Cerebellar cortex (tissue), 1 donor: ENCODE results near the gene ERCC6L.
"Not testable (repeated sequence)": the region's sequence is repeated elsewhere in the genome, so short reads cannot be mapped to it uniquely, and the experiment has no call there.

Experiments used
- DNase-seq: peaks from one replicate; pipeline ENCODE4 v3.0.0-alpha.2; 2015; ENCODE audit warnings: low spot score

The ERCC6L gene

DNA sequence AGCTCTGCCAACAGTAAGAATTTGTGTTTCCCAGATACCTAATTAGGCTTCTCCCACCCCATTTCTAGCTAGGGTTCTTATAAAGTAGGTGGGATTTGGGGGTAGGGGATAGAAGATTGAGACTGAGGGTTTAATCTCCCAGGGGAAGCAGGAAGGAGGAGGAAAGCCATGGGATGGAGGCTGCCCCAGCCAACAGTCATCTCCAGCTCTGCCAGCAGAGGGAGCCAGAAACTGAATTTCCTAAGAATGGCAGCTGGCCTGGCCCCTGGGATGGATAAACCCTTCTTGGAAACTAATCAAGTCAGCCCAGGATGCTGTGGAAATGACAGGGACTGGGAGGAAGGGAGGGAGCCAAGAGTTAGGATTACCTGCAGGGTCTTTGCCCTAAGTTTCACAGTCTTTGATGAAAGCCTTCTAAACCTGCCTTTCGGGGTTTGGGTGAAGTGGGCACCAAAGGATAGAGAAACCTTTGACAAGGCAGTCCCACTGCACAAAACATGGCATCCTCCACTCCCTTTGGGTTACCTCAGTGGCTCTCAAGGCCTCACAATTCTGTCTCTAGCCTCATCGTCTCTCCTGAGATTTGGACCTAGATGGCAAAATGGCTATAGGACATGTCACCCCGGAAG, 6.7 kb upstream of the ERCC6L start:
- DNase-seq, result no peak

DNA sequence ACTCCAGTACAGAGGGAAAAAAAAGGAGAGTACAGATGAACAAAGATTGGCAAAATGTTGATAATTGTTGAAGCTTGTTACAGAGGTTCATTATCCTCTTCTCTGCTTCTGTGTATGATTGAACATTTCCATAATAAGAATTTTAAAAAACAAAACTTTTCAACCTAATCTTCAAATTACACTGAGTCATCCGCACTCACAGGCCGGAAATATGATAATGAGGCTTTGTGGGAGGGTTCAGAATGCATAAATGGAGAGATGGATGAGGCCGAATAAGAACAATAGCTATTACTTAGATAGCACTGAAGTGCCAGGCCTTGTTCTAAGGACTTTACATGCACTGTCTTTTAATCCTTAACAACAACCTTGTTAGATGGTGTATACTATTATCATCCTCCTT, 4.6 kb upstream of the ERCC6L start:
- DNase-seq, result no peak

DNA sequence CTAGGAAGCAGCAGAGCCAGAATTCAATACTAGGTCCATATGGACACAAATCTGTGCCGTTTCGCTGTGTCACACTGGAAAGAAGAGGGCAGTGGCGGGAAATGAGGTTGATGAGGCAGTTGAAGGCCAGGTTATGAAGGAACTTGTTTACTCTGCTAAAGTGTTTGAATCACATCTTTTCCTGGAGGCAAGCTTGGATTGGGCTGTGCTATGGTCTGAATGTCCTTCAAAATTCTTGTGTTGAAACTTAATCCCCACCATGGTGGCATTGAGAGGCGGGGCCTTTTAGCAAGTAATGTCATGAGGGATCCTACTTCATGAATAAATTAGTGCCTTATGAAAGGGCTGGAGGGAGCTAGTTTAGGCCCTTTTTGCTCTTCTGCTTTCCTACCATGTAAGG, 2.1 kb upstream of the ERCC6L start:
- no peak for DNase-seq

DNA sequence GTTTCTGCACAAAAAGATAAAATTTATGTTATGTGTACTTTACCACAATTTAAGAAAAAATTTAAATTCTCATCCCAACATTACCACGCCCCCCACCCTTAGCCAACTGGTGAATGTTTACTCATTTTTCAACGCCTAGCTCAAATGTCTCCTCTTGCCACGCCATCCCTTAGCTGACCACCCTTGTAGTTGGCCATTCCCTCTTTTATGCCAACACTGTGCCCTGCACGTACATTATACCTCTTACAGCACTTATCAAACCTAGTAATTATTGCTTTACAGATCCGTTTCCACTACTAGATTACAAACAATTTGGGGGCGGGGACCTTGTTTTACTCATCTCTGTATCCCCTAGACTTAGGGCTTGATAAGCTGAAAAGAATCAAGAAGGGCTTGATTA, 644 bp downstream of the ERCC6L start:
- DNase-seq, result no peak

DNA sequence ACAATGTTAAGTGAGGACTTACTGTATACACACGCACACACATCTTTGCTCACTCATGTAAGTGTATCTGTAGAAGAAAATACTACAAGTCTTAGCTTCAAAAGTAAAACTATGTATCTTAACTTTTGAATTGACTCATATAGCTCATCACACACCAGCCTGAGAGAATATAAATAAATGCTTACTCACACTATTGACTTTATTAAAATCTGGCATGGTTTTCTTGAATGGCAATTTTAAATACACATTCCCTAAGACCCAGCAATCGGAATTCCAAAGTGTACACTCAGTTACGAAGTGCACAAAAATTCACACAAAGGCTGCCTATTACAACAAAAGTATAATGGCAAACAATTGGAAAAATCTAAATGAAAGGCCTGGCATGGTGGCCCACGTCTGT, 2.0 kb downstream of the ERCC6L start:
- DNase-seq, result no peak

DNA sequence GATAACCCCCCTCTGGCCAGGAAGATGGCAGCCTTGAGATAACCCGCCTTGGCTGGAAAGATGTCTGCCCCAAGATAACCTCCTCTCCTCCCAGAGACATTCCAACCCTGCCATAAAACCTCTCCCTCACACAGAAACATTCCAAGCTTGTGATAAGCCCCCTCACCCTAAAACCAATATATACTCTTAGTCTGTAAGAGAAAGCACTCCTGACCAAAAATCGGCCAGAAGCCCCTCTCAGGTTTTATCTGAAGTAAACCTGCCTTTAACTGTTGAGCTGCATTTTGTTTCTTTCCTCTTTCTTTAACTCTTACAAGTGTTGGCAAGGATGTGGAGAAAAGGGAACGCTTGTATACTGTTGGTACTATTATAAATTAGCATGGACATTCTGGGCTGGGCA, 8.5 kb downstream of the ERCC6L start:
- DNase-seq, result no peak

DNA sequence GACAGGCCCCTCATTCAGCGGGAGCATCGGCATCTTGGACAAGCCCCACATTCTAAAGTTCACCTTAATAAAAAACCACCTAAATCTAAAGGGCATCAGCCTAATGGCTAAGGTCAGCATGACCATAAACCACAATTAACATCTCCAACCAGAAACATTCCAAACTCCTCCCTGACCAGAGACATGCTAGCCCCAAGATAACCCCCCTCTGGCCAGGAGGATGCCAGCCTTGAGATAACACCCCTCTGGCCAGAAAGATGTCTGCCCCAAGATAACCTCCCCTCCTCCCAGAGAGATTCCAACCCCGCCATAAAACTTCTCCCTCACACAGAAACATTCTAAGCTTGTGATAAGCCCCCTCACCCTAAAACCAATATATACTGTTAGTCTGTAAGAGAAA, 18.5 kb downstream of the ERCC6L start:
- not testable (repeated sequence) for DNase-seq

DNA sequence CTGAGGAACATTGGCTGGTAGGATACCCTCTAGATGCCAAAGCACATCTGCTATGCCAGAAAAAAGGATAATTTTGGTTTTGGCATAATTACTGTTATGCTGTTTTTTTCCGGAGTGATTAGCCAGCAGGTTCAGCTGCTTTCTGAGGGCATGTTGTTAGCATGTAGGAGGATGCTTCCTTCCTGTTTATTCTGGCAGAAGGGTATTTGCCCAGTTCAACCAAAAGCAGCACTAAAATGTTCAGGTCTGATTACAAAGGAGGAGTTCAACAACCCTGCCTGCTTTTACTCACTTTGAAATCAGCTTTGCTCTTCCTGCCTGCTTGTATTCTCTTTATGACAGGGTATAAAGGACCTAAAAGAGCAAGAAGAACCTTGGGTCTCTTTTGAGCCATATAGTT, 21.9 kb downstream of the ERCC6L start:
- DNase-seq, result no peak

DNA sequence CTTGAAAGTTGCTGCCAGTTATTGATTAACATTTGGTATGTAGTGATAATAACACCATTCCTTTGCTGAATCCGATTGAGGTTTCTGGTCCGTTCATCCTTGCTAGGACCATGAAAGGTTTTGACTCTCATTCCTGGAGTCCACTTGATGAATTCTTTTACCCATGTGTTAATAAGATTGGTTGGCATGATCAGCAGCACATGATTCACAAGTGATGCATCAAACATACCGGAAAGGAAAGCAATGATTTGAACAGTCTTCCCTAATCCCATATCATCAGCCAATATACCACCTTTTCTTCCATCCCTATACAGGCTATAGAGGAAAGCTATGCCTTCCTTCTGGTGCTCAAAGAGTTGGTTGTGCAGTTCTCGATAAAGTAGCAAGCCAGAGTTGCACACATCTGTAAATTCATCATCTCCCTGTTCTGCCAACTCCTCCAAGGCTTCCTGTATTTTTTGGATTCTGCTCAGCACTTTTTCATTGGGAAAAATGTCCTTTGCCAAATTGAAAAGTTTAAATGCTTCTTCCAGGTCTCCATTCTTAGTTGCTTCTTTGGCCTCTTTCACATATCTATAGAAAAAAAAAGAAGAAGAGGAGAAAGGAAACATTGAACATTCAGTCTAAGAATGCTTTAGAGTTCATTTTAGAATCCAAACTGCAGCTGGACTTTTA, 30.6 kb downstream of the ERCC6L start:
- DNase-seq, result no peak

DNA sequence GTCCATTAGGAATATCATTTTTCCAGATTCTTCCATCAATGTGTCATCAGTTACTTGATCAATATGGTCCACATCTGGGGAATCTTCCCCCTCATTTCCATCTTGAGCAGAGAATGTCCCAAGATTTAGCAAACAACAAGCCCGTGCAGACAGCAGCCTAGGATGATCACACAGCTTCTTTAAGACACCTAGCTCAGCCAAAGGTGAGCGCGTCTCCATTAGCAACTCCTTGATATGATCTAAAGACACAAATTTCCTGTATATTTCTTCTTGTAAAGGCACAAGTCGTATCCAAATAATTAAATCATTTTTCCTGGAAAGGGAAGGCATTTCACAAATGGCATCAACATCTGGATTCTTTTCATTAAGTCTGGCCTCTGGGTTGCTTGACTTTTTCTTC, 31.5 kb downstream of the ERCC6L start:
- no peak for DNase-seq

DNA sequence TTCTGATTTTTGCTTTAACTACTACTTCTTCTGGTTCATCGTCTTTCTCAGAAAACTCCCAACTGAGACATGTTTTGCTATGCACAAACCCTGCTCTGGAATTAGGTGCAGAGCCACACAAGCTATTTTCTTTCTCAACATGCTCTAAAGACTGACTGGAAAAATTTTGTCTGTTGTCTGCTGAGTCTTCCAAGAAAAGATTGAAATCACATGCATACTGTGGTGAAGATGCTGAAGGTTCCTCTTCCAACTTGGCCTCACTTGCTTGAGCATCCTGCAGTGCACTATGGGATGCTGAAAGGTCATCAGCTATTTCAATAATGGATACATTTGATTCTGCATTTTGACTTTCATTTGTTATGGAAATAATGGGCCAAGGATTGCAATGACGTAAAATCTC, 33.1 kb downstream of the ERCC6L start:
- no peak for DNase-seq

DNA sequence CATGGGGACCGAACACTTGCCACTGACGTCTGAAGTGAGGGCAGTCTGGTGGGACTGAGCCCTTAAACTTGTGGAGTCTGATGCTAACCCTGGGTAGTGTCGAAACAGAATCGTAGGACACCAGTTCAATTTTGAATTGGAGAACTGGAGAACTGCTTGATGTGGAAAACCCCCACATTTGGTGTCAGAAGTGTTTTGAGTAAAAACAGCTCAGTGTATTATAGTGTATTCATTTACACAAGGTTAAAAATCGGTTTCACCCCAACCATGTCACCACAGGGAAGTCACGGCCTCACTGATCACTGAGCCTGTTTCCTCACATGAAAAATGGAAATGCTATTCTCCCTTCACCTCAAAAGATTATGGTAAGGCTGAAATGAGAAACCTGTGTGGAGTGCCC, 35.4 kb downstream of the ERCC6L start:
- DNase-seq, result no peak

DNA sequence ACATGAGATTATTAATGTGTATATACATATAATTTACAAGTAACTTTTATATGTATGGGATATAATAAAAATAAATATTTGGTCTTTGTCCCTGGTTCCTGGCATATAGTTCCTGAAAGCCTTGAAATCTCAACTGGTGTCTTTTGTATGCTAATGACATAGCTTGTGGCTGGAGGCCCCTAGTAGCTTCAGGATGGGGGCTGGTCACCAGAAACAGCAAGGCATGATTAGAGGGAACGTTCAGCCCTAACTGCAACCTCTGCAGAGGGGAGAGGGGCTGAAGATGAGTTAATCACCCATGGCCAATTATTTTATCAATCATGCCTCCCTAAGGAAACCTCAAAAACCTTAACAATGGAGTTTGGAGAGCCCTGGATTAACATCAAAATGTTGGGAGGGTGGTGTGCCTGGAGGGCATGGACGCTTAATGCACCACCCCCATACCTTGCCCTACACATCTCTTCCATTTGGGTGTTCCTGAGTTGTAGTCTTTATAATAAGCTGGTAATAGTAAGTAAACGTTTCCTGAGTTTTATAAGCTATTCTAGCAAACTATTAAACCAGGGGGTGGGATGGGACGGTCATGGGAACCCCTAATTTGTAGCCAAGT, 35.9 kb downstream of the ERCC6L start:
- DNase-seq, result no peak

DNA sequence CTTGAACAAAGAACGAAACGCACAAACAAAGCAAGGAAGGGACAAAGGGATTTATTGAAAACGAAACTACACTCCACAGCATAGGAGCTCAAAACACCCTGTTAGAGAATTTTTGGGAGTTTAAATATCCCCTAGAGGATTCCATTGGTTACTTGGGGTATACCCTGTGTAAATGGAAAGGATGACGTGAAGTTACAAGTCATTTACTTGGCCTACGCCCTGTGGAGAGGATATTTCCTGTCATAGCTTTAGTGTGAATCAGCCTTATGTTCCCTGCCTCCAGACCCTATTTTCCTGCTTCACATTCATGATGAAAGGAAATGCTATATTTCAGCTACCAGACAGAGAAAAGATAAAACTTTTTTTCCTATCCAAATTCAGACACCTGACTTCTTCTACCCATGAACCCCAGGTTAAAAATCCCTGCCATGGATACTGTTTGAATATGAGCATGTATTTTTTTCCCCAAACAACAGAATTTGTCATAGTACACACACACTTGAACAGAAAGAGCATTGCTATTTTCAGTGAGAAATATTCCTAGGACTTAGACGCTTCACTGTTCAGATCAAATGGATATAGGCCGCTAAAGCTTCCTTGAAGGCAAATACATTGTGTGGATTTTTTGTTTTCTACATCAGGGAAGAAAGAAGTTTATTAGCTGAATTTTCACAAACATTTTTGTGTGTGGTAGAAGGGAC, 36.8 kb downstream of the ERCC6L start:
- no peak for DNase-seq

DNA sequence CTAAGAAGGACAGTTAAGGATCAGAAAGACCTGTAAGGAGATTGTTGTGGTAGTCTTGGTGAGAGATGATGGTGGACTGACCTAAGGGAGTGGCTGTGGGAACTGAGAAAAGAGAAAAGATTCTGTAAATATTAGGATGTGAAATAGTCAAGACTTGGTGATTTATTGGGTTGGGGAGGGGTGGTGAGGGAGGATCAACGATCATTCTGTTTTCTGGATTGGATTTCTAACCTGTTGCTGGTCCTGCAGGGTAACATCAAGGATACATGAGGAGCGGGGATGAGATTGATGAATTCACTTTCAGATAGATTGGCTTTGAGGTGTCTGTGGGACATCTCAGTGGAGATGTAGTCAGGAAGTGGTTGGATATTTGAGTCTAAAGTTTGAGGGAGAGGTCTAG, 55.9 kb downstream of the ERCC6L start:
- no peak for DNase-seq

DNA sequence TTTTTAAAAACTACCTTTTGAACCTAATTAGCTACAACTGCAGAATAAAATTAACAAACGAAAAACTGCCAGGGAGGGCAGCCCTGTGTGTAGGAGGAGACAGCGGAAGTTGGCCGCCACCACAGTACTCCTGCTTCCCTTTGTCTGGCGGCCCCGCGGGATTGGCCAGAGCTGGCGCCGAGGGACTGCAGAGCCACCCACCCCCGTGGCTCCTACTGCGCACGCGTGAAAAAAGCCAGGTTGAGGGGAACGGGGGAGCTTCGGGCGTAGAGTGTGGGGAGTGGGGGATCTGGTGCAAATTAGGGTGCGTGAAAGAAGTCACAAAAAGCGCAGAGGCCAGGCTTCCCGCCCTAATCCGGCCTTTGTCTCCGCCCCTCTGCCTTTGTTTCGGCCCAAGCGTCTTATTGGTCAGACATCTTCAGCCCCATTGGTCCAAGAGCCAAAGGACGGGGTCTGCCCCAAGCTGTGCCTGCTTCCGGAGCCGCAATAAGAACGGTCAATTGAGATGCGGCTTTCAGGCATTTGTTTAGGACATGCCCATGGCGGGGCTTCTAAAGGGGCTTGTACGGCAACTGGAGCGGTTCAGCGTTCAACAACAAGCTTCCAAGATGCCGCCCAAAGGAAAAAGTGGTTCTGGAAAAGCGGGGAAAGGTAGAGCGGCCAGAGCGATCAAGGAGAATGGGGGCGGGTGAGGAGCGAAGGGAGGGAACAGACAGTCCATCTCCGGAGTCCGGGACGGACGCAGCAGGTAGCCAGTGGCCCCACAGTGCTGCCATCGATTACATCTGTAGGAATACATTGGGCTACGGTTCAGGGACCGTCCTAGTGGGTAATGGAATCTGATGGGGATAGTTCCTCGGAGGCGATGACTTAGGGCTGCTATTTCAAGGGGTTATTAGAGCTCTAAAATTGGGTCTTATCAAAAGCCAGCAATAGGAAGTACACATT, 57.4 kb downstream of the ERCC6L start, which contains the start of gene PIN4:
TSS of gene PIN4 (plus strand) at position 580 of the 948 bp plus-strand sequence. CDS start at position 609, 29 bp downstream.
- DNase-seq, result peak; percentile 98

DNA sequence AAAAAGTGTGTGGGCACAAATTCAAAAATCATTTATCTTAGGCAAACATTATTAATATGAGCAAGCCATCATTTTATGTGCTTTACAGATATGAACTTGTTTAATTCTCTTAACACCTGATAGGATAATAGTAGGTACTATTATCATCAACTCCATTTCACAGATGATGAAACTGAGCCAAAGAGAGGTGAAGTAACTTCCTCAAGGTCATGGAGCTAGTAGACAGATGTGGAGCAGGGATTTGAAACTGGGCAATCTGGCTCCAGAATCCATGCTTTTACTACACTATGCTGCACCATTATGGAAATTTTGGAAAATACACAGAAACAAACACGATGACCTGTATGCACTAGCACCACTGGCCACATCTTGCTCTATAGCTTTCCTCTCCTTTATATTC, 58.3 kb downstream of the ERCC6L start:
- no peak for DNase-seq

DNA sequence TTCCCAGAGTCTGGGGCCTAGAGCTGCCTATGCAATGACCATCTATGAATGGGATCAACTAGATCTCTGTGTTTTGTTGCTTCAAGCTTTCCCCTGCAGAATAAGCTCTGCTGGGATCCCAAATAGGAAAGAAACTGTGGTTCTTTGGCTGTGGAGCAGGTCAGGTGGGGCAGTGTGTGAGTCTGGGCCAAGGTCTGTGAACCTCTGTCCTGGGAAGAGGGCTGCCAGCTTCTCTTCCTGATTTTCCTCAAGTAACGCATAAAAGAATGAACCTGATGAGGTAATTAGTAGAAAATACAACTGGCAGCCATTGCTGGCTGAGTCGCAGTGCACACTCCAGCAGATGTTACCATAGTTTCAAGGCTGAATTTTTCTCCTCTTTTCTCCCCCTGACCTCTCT, 61.8 kb downstream of the ERCC6L start:
- DNase-seq, result no peak

DNA sequence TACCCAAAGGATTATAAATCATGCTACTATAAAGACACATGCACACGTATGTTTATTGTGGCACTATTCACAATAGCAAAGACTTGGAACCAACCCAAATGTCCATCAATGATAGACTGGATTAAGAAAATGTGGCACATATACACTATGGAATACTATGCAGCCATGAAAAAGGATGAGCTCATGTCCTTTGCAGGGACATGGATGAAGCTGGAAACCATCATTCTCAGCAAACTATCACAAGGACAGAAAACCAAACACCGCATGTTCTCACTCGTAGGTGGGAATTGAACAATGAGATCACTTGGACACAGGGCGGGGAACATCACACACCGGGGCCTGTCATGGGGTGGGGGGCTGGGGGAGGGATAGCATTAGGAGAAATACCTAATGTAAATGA, 62.5 kb downstream of the ERCC6L start:
- DNase-seq, result not testable (repeated sequence)

DNA sequence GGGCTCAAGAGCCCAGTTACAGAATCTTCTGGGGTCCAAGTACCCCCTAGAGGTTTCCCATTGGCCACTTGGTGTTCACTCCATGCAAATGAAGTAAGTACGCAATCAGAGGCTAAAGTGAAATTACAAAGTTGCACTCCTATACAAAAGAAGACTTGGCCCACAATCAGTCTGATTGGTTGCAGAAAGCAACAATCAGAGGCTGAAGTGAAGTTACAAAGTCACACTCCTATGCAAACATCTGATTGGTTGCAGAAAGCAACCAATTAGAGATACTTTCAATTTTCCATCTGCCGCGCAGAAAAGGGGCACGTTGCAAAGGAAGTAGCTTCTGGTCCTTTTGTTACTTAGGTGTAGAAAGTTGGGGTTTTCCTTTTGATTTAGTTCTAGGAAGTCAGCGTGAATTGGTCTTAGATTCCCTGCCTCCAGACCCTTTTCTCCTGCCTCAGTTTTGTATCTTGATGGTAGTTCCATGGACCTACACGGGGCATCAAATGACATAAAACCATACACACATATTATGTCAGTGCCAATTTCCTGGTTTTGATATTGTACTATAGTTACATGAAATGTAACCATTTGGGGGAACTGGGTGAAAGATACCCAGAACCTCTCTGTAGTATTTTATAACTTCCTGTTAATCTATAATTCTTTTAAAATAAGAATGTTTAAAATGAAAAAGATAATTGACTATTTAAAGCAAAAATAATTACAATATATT, 69.7 kb downstream of the ERCC6L start:
- no peak for DNase-seq

DNA sequence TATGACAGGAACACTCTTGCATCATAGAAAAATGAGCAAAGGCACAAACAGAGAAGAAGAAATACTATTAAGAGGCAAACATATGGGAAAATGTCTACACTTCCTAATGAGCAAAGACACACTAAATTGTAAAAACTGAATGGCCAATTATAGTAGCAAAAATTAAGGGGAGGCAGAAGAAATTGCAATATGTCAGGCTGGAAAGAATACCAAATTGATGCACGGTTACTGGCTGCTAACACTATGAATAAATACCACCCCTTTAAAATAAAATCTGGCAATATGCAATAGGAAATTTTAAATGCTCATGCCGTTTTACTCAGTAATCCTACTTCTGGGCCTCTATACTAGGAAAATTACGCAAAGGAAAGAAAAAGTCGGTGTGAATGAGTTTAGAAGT, 73.3 kb downstream of the ERCC6L start:
- DNase-seq, result no peak
